OCI-LY3 (cell line): ENCODE measurements around the gene ARHGAP26.

Experiments
- H2AFZ ChIP-seq: fragments of 200-600, 300-600 bp; shearing (Covaris generic); 2 replicates; pipeline ENCODE4 v1.6.0; 2014; ENCODE audit warnings: antibody characterized with exemption, low read depth, low read length
- H3K27ac ChIP-seq: fragments of 200-600, 300-600 bp; sonication (generic); 2 replicates; pipeline ENCODE4 v1.5.1; 2014; ENCODE audit warnings: mild to moderate bottlenecking, low read length, moderate library complexity, mixed read lengths
- H3K27me3 ChIP-seq: fragments of 200-600, 300-600 bp; sonication (generic); 2 replicates; pipeline ENCODE4 v1.6.1; 2014; ENCODE audit warnings: low read depth, low read length, mixed read lengths
- H3K36me3 ChIP-seq: fragments of 200-600, 300-600 bp; sonication (generic); replicated peaks from 2 replicates; pipeline ENCODE3; 2014; ENCODE audit warnings: low read depth, low read length, mixed read lengths
- H3K4me1 ChIP-seq: fragments of 300-600, 200-600 bp; sonication (generic); 2 replicates; pipeline ENCODE4 v1.6.1; 2014; ENCODE audit warnings: low read length, mixed read lengths
- H3K4me2 ChIP-seq: fragments of 200-600, 300-600 bp; sonication (generic); 2 replicates; pipeline ENCODE4 v1.6.1; 2014; ENCODE audit warnings: low read length, mixed read lengths
- H3K4me3 ChIP-seq: fragments of 300-600, 200-600 bp; sonication (generic); 2 replicates; pipeline ENCODE4 v1.5.1; 2014; ENCODE audit warnings: antibody characterized with exemption, mild to moderate bottlenecking, low read length, moderate library complexity
- H3K79me2 ChIP-seq: fragments of 300-600, 200-600 bp; shearing (Covaris generic); 2 replicates; pipeline ENCODE4 v1.6.1; 2014; ENCODE audit warnings: mild to moderate bottlenecking, low read length, mixed read lengths
- H3K9ac ChIP-seq: fragments of 300-600, 200-600 bp; shearing (Covaris generic); 2 replicates; pipeline ENCODE4 v1.6.0; 2014; ENCODE audit warnings: mild to moderate bottlenecking, low read length, moderate library complexity
- H3K9me3 ChIP-seq: fragments of 200-600, 300-600 bp; shearing (Covaris generic); 2 replicates; pipeline ENCODE4 v1.6.1; 2014; ENCODE audit warnings: low read length, mixed read lengths; ENCODE audit not compliant: insufficient read depth
- H4K20me1 ChIP-seq: fragments of 200-600, 300-600 bp; sonication (generic); 2 replicates; pipeline ENCODE4 v1.6.1; 2016; ENCODE audit warnings: low read length, mixed read lengths; ENCODE audit not compliant: insufficient read depth
- CTCF ChIP-seq: fragments of 200-600, 300-600 bp; sonication (generic); IDR thresholded peaks from 2 replicates; pipeline ENCODE4 v1.5.1; 2014; ENCODE audit warnings: antibody characterized with exemption, low read length, low read depth
- EZH2phosphoT487 ChIP-seq: fragments of 200-600 bp; shearing (Covaris generic); IDR thresholded peaks from 2 replicates; pipeline ENCODE4 v1.6.1; 2018; ENCODE audit warnings: antibody characterized with exemption, mixed run types, low read depth

Gene ARHGAP26

GRCh38 chr5:142798099-142798770, 28.1 kb downstream of the ARHGAP26 start:
- Histone ChIP-seq H3K36me3 (no peaks in the 10 kb centered on the region), H3K4me3 (no peak overlapping the region), H3K9ac (no peak overlapping the region), H3K27me3 (peaks cover 52% of the 10 kb centered on the region), H3K9me3 (no peaks in the 10 kb centered on the region), H4K20me1 (0 out of 2 replicates have a peak, but pooled peaks cover 3% of the 10 kb centered on the region), H2AFZ (no peak overlapping the region), H3K27ac (no peak overlapping the region), H3K4me2 (no peak overlapping the region), H3K79me2 (no peaks in the 10 kb centered on the region), H3K4me1 (peaks cover 65% of the 10 kb centered on the region)
- TF ChIP-seq CTCF (no peak), EZH2phosphoT487 (no peak)

GRCh38 chr5:142800776-142801494, 30.8 kb downstream of the ARHGAP26 start:
- no peaks in the 10 kb centered on the region for H3K36me3 ChIP-seq
- H3K27ac ChIP-seq: no peak overlapping the region
- peaks cover 45% of the 10 kb centered on the region for H3K27me3 ChIP-seq
- H4K20me1 ChIP-seq: 0 out of 2 replicates have a peak, but pooled peaks cover 3% of the 10 kb centered on the region
- H3K4me1 ChIP-seq: peaks cover 42% of the 10 kb centered on the region
- 0 out of 2 replicates have a peak overlapping the region, but pooled peaks have one; percentile 20 for H3K9ac ChIP-seq
- no peak for TF ChIP-seq CTCF
- no peak for TF ChIP-seq EZH2phosphoT487
- peak overlapping the region; percentile 64 for H3K4me3 ChIP-seq
- no peak overlapping the region for H2AFZ ChIP-seq
- peak overlapping the region; percentile 91 for H3K4me2 ChIP-seq
- H3K79me2 ChIP-seq: no peaks in the 10 kb centered on the region
- H3K9me3 ChIP-seq: no peaks in the 10 kb centered on the region

- no peak overlapping the region for H3K4me3 ChIP-seq
- TF ChIP-seq CTCF (no peak), EZH2phosphoT487 (no peak)
- 0 out of 2 replicates have a peak, but pooled peaks cover 3% of the 10 kb centered on the region for H4K20me1 ChIP-seq
- H3K9ac ChIP-seq: no peak overlapping the region
- H3K9me3 ChIP-seq: no peaks in the 10 kb centered on the region
- no peaks in the 10 kb centered on the region for H3K36me3 ChIP-seq
- peak overlapping the region; percentile 91; the same call in 1 of the 2 replicates for H3K4me2 ChIP-seq
- H2AFZ ChIP-seq: no peak overlapping the region
- H3K4me1 ChIP-seq: peaks cover 37% of the 10 kb centered on the region
- no peaks in the 10 kb centered on the region for H3K79me2 ChIP-seq
- peaks cover 40% of the 10 kb centered on the region for H3K27me3 ChIP-seq
- H3K27ac ChIP-seq: no peak overlapping the region
Measured at GRCh38 chr5:142801495-142801871, 31.3 kb downstream of the ARHGAP26 start.

- peaks cover 26% of the 10 kb centered on the region; the same call in 1 of the 2 replicates for H3K27me3 ChIP-seq
- H3K4me3 ChIP-seq: no peak overlapping the region
- H3K27ac ChIP-seq: no peak overlapping the region
- H2AFZ ChIP-seq: no peak overlapping the region
- no peaks in the 10 kb centered on the region for H4K20me1 ChIP-seq
- peaks cover 4% of the 10 kb centered on the region for H3K36me3 ChIP-seq
- no peak overlapping the region for H3K9ac ChIP-seq
- TF ChIP-seq CTCF (no peak), EZH2phosphoT487 (no peak)
- H3K79me2 ChIP-seq: no peaks in the 10 kb centered on the region
- no peaks in the 10 kb centered on the region for H3K9me3 ChIP-seq
- no peak overlapping the region for H3K4me2 ChIP-seq
- peaks cover 44% of the 10 kb centered on the region for H3K4me1 ChIP-seq
Measured at GRCh38 chr5:142803428-142804125, 33.4 kb downstream of the ARHGAP26 start.
